Lower leg skin (tissue), 3 donors: ENCODE measurements around the gene PUS10.

Experiments
- CTCF ChIP-seq, 3 donors: fragments of 450-650 bp; IDR thresholded peaks; one replicate each; pipeline ENCODE4 v1.5.1; 2016; ENCODE audit warnings: antibody characterized with exemption in 3 of 3, mild to moderate bottlenecking in 3 of 3, moderate library complexity in 2 of 3
- POLR2A ChIP-seq, 2 donors: fragments of 450-650 bp; IDR thresholded peaks; one replicate each; pipeline ENCODE4 v1.6.1; 2016 to 2017; ENCODE audit warnings: antibody characterized with exemption in 2 of 2, mild to moderate bottlenecking in 1 of 2, moderate library complexity in 1 of 2

- TF ChIP-seq POLR2A (IDR thresholded peaks at IDR 0.05) (no peak), CTCF (IDR thresholded peaks at IDR 0.05) (no peak)
Observed at GRCh38 chr2:60948926-60949579, 69.0 kb downstream of the PUS10 start.
